PC-3 (cell line): ENCODE results near the gene SLC9A6. TPM values are rescaled to one million over a fixed set of nuclear protein-coding genes. Genes with fewer than 3 reads are reported as not detected.

Experiments used
- ATAC-seq: fragments of 200-7000 bp; cut with Tn5 transposase; 2 replicates; pipeline ENCODE4 v1.9.1; 2020; ENCODE audit warnings: mild to moderate bottlenecking, moderate library complexity
- BruUV-seq: library from RNA; stranded (reverse); fragments of 400-500 nt; replicated peaks from 2 replicates; lab custom pipeline; 2021; lab: Mats Ljungman, UMichigan
- CTCF ChIA-PET: fragments of 300-600 bp; sonication (Branson Sonifier 250); formaldehyde crosslinking; loops from one replicate; lab custom pipeline; 2022; ENCODE audit warnings: antibody characterized with exemption; lab: Charles Lee
- POLR2A ChIA-PET: fragments of 300-600 bp; sonication (Branson Sonifier 250); formaldehyde crosslinking; loops from one replicate; lab custom pipeline; 2022; ENCODE audit warnings: antibody characterized with exemption; ENCODE audit not compliant: unreplicated experiment; lab: Charles Lee
- DNase-seq: peaks from one replicate; pipeline ENCODE4 v3.0.0-alpha.2; 2015
- H2AFZ ChIP-seq: fragments of 300-600 bp; sonication (generic); 2 replicates; pipeline ENCODE4 v1.6.0; 2016; ENCODE audit warnings: antibody characterized with exemption, low read length
- H3F3A ChIP-seq: fragments of 300-600 bp; sonication (generic); one replicate; pipeline ENCODE4 v1.6.0; 2017; ENCODE audit warnings: antibody characterized with exemption, low read length, control low read depth, mild to moderate bottlenecking; ENCODE audit not compliant: unreplicated experiment
- H3K27ac ChIP-seq: fragments of 300-600 bp; sonication (generic); 2 replicates; pipeline ENCODE4 v1.5.1; 2016; ENCODE audit warnings: mild to moderate bottlenecking, low read length
- H3K27me3 ChIP-seq: fragments of 300-600 bp; sonication (generic); 2 replicates; pipeline ENCODE4 v1.6.1; 2016; ENCODE audit warnings: low read length, mixed read lengths
- H3K36me3 ChIP-seq: fragments of 300-600 bp; sonication (generic); 2 replicates; pipeline ENCODE4 v1.6.1; 2016; ENCODE audit warnings: low read depth, mixed run types, low read length, mixed read lengths
- H3K4me1 ChIP-seq: fragments of 300-600 bp; sonication (generic); 2 replicates; pipeline ENCODE4 v1.5.1; 2016; ENCODE audit warnings: low read length; ENCODE audit not compliant: insufficient read depth
- H3K4me2 ChIP-seq: fragments of 300-600 bp; sonication (generic); 2 replicates; pipeline ENCODE4 v1.6.0; 2016; ENCODE audit warnings: low read length
- H3K4me3 ChIP-seq: fragments of 300-600 bp; sonication (generic); 2 replicates; pipeline ENCODE4 v1.5.1; 2016; ENCODE audit warnings: mild to moderate bottlenecking, low read length, mixed read lengths
- H3K79me2 ChIP-seq: fragments of 300-600 bp; sonication (generic); 2 replicates; pipeline ENCODE4 v1.6.1; 2017; ENCODE audit warnings: low read length, mixed read lengths
- H3K9ac ChIP-seq: fragments of 300-600 bp; sonication (generic); 2 replicates; pipeline ENCODE4 v1.6.0; 2016; ENCODE audit warnings: mild to moderate bottlenecking, low read length
- H3K9me2 ChIP-seq: fragments of 300-600 bp; sonication (generic); replicated peaks from 2 replicates; pipeline ENCODE4 v1.6.1; 2016; ENCODE audit warnings: mixed run types, low read length, mixed read lengths
- H3K9me3 ChIP-seq: fragments of 300-600 bp; sonication (generic); 2 replicates; pipeline ENCODE4 v1.6.1; 2016; ENCODE audit warnings: low read length, mixed read lengths
- H4K20me1 ChIP-seq: fragments of 300-600 bp; sonication (generic); 2 replicates; pipeline ENCODE4 v1.6.1; 2016; ENCODE audit warnings: low read length, mixed read lengths
- CTCF ChIP-seq: fragments of 300-600 bp; sonication (generic); conservative IDR thresholded peaks from 2 replicates; pipeline ENCODE4 v1.5.1; 2017; ENCODE audit warnings: antibody characterized with exemption, low read depth, mild to moderate bottlenecking, low read length
- EZH2 ChIP-seq: fragments of 300-600 bp; sonication (generic); IDR thresholded peaks from one replicate; pipeline ENCODE4 v1.6.1; 2017; ENCODE audit warnings: antibody characterized with exemption, mild to moderate bottlenecking, low read length; ENCODE audit not compliant: unreplicated experiment
- EZH2phosphoT487 ChIP-seq: fragments of 300-600 bp; sonication (generic); IDR thresholded peaks from 2 replicates; pipeline ENCODE4 v1.6.1; 2018; ENCODE audit warnings: mild to moderate bottlenecking, antibody characterized with exemption, low read length, borderline replicate concordance
- intact Hi-C: fragments of 100-400 bp; cut with micrococcal nuclease; formaldehyde crosslinking; loops from 2 replicates; pipeline ENCODE4 v1.9.0; 2023
- total RNA-seq: library from RNA; depleted of rRNA; stranded (reverse); fragments of >200 nt; gene quantifications from 2 replicates; pipeline ENCODE4 v1.2.3, GENCODE V29; 2014

Gene SLC9A6
- total RNA-seq, 1 experiment from 2014 or later = 14.4 TPM

- H3K9me2 ChIP-seq = no peaks in the 10 kb centered on the region
- peaks cover 36% of the 10 kb centered on the region for H3K4me1 ChIP-seq
- H3K27me3 ChIP-seq = no peaks in the 10 kb centered on the region
- H3K4me3 ChIP-seq = peak overlapping the region; percentile 44; the same call in 1 of the 2 replicates
- H3K27ac ChIP-seq = peak overlapping the region; percentile 100
- H2AFZ ChIP-seq = no peak overlapping the region
- no peaks in the 10 kb centered on the region for H4K20me1 ChIP-seq
- H3F3A ChIP-seq = peaks cover 7% of the 10 kb centered on the region
- BruUV-seq = no TSS peak
- peak overlapping the region; percentile 92 for H3K9ac ChIP-seq
- peak; percentile 90 for DNase-seq
- peak overlapping the region; percentile 80 for H3K4me2 ChIP-seq
- H3K9me3 ChIP-seq = no peaks in the 10 kb centered on the region
- CTCF ChIA-PET = interaction anchor here (0.7 to 1.0 kb wide), 2 partner anchors 38 to 116 kb away, joined by 3 read pairs; no protein-coding TSS in a partner anchor
- no peaks in the 10 kb centered on the region for H3K36me3 ChIP-seq
- TF ChIP-seq CTCF (no peak), EZH2 (no peak), EZH2phosphoT487 (no peak)
- intact Hi-C loops = loop anchor here (1.0 to 5.0 kb wide), 4 partner anchors 18 to 115 kb away; no protein-coding TSS in a partner anchor
- peak; percentile 75 for ATAC-seq
- POLR2A ChIA-PET = no interaction called here
- H3K79me2 ChIP-seq = no peaks in the 10 kb centered on the region
Measured at GRCh38 chrX:136047016-136047642, 61.9 kb downstream of the SLC9A6 start.

DNA sequence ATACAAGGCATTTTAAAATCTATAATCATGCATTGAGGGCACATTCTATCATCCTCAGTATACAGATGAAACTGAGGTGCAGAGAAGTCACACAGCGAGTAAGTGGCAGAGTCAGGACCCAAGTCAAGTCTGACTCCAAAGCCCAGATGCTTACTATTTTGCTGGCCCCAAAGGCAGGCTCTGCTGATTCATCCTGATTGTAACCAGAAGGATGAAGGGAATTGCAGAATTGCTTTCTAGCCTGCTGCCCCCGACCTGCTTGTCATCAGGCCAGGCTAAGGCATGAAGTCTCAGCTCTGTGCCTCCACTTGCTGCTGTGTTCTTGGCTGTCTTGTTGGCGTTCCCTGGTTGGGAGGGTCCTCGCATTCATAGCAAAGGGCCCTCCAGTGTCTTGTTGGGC lies 62.7 kb downstream of the SLC9A6 start:
- peak overlapping the region; percentile 35; the same call in 1 of the 2 replicates for H3K4me3 ChIP-seq
- CTCF ChIA-PET = interaction anchor here (1.0 kb wide), 1 partner anchor 115 kb away, joined by 3 read pairs; no protein-coding TSS in a partner anchor
- peak overlapping the region; percentile 73 for H3K4me2 ChIP-seq
- ATAC-seq (no peak), DNase-seq (peak; percentile 37)
- H4K20me1 ChIP-seq = no peaks in the 10 kb centered on the region
- no peak for TF ChIP-seq EZH2
- TF ChIP-seq EZH2phosphoT487 = no peak
- no peak for TF ChIP-seq CTCF
- intact Hi-C loops = loop anchor here (1.0 to 5.0 kb wide), 4 partner anchors 17 to 114 kb away; no protein-coding TSS in a partner anchor
- no peaks in the 10 kb centered on the region for H3K9me2 ChIP-seq
- peaks cover 7% of the 10 kb centered on the region for H3F3A ChIP-seq
- peaks cover 36% of the 10 kb centered on the region for H3K4me1 ChIP-seq
- no peaks in the 10 kb centered on the region for H3K79me2 ChIP-seq
- peak overlapping the region; percentile 100 for H3K27ac ChIP-seq
- no peaks in the 10 kb centered on the region for H3K9me3 ChIP-seq
- H3K36me3 ChIP-seq = no peaks in the 10 kb centered on the region
- H3K9ac ChIP-seq = peak overlapping the region; percentile 76
- H2AFZ ChIP-seq = no peak overlapping the region
- no peaks in the 10 kb centered on the region for H3K27me3 ChIP-seq
- POLR2A ChIA-PET = no interaction called here
- BruUV-seq = no TSS peak

DNA sequence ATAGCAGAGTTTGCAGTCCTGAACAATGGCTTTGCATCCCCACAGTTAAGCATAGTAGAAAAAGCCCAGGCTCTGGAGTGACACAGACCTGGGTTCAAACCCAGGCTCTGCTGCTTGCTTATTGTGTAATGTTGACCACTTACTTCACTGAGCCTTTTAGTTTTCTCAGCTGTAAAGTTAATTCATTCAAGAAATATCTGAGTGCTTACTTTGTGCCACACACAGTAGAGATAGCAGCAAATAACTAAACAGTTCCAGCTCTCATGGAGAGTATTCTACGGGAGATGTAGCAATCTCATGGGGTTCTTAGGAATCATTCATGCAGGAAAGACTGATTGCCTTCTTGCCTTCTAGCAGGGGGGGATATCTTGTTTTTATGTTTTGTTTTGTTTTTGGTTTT lies 63.2 kb downstream of the SLC9A6 start:
- no peaks in the 10 kb centered on the region for H3K36me3 ChIP-seq
- H3K4me3 ChIP-seq = no peak overlapping the region
- no peaks in the 10 kb centered on the region for H4K20me1 ChIP-seq
- ATAC-seq = no peak
- CTCF ChIA-PET = no interaction called here
- H3F3A ChIP-seq = peaks cover 7% of the 10 kb centered on the region
- H3K4me1 ChIP-seq = peaks cover 36% of the 10 kb centered on the region
- H3K9me3 ChIP-seq = no peaks in the 10 kb centered on the region
- intact Hi-C loops = loop anchor here (5.0 kb wide), 1 partner anchor 114 kb away; no protein-coding TSS in a partner anchor
- H3K9me2 ChIP-seq = no peaks in the 10 kb centered on the region
- TF ChIP-seq CTCF (no peak), EZH2phosphoT487 (no peak), EZH2 (no peak)
- no TSS peak for BruUV-seq
- H3K79me2 ChIP-seq = no peaks in the 10 kb centered on the region
- H3K9ac ChIP-seq = peak overlapping the region; percentile 76
- H3K4me2 ChIP-seq = peak overlapping the region; percentile 73
- POLR2A ChIA-PET = no interaction called here
- no peaks in the 10 kb centered on the region for H3K27me3 ChIP-seq
- peak overlapping the region; percentile 100 for H3K27ac ChIP-seq
- no peak for DNase-seq
- H2AFZ ChIP-seq = no peak overlapping the region
